Coronary artery (tissue), 2 donors: Measurements from ENCODE around the gene RBKS.

ENCODE experiments used
- DNase-seq: peaks from one replicate; pipeline ENCODE4 v3.0.0-alpha.2; 2017; ENCODE audit warnings: low spot score
- H3K27ac ChIP-seq, 2 donors: fragments of 200-600 bp; sonication (generic); one replicate each; pipeline ENCODE4 v1.5.1; 2016 to 2019
- H3K4me3 ChIP-seq: fragments of 200-600 bp; sonication (generic); 2 replicates; pipeline ENCODE4 v1.5.1; 2016; ENCODE audit warnings: mild to moderate bottlenecking, moderate library complexity
- CTCF ChIP-seq: fragments of 200-600 bp; sonication (generic); IDR thresholded peaks from one replicate; pipeline ENCODE4 v1.5.1; 2019; ENCODE audit warnings: antibody characterized with exemption

Gene RBKS

DNA sequence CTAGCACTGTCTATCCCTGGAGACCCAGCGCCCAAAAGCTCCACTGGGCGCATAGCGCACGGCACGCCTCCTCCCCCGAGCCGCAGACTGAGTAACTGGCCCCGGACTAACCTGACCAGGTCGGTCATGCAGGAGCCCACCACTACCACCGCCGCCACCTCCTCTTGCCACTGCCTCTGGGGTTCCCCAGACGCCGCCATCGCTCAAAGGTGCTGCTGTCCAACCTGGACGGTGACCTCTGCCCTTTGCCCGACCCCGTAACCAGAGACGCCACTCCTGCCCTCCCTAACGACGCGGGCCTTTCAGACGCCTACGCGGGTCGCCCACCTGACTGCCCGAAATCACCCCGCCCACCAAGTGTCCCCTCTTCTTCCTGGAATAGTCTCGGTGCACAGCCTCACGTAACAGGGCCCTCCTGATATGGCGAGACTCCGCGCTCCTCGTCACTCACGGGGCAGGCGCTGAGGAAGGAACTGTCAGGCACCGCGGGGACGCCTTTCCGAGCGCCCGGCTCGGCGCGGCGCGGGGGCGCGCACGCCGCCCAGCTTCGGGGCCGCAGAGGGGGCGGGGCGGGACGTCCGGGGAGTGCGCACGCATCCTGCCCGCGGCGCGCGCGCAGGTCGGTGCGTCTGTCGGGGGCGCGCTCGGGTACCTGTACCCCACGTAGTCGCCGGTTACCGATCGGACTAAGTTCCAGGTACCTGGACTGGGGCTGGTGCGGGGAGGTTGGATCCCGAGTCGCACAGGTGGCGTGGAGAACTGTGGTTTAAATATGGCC lies at the start of gene RBKS, which contains the start of gene BABAM2:
RBKS (minus strand) TSS at position 242 of the 778 bp plus-strand sequence; CDS start at position 200, 42 bp downstream.
BABAM2 (plus strand) TSS at position 584 of the 778 bp plus-strand sequence. CDS start 3,828 bp downstream, outside the sequence.
- Histone ChIP-seq H3K27ac (peak within 1 kb of the TSS; percentile 97), H3K4me3 (peak within 1 kb of the TSS; percentile 91)
- peak; percentile 94 for DNase-seq
- no peak for TF ChIP-seq CTCF

- Histone ChIP-seq H3K4me3 (no peak overlapping the region), H3K27ac (no peak overlapping the region)
- no peak for DNase-seq
- TF ChIP-seq CTCF, result no peak
These were observed 44.8 kb upstream of the RBKS start for GRCh38 chr2:27935026-27935425.

GRCh38 chr2:27932396-27932795 lies 42.2 kb upstream of the RBKS start:
- Histone ChIP-seq H3K4me3 (no peak overlapping the region), H3K27ac (no peak overlapping the region)
- TF ChIP-seq CTCF, result no peak
- DNase-seq, result no peak

- Histone ChIP-seq H3K4me3 (no peak overlapping the region), H3K27ac (no peak overlapping the region)
- no peak for DNase-seq
- TF ChIP-seq CTCF, result no peak
These were observed 41.3 kb upstream of the RBKS start for GRCh38 chr2:27931361-27931950.

DNA sequence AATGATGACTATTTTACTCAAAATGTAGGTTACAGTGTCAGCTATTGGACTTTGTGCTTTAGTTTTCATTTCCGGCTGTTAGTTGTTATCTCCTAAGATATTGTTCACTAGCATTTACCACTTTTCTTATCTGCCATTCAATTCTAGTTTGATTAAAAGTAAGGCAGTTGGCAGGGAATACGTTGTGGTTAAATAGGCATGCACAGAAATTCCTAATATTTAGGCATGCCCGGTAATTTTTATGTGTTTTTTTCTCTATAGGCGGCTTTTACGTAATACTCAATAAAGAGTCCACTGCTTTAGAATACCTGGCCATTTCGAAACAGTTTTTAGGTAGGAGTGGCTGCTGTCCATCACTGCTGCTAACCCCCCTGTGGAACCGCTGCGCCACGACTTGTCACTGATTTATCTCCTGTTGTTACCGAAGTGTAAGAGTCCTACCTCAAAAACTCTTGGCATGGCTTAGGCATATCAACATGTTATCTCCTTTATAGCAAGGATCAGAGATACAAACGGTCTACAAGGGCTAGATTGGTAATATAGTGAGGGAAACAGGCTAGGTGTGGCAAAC lies 39.8 kb upstream of the RBKS start:
- DNase-seq, result no peak
- H3K4me3 ChIP-seq, result no peak overlapping the region
- no peak for TF ChIP-seq CTCF
- no peak overlapping the region for H3K27ac ChIP-seq

GRCh38 chr2:27925766-27926472 lies 35.7 kb upstream of the RBKS start:
- no peak for DNase-seq
- TF ChIP-seq CTCF, result no peak
- no peak overlapping the region for H3K4me3 ChIP-seq
- H3K27ac ChIP-seq, result no peak overlapping the region
